ENCODE results near the gene SRSF5.
"Not testable (repeated sequence)": the region's sequence is repeated elsewhere in the genome, so short reads cannot be mapped to it uniquely, and the experiment has no call there.

The SRSF5 gene

DNA sequence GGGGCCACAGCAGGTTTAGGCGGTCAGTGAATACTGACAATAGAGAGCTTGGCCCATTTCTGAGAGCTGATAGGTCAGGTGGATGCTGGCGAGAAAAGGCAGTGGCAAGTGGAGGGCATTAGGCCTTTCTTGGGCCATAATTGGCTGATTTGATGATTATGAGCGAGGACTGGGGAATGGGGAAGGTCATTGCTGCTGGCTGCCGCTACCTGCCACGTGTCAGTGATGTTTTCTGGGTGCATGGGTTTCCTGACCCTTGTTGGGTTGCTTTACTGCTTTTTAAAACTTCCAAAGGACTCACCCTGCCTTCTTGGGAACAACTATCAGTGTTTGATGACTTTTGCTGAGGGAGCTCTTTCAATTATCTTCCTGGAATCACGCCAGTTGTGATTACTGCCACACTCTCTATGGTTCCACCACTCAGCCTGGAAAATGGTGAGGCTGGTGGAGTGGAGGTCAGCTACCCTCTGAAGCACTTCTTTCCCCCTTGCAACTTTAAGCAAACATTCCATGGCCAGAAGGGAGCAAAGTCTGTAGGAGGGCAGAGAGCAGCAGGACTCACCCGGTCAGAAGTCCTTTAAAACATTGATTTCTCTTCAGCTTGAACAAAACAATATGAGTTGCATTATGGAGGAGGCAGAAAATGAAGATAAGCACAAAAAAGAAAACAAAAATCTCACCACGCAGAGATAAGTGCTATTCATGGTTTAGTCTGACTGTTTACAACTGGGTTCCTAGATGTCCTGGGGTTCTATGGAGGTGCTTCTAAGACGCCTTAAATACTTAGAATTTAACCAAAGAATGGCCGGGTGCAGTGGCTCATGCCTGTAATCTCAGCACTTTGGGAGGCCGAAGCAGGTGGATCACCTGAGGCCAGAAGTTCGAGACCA lies 42.2 kb downstream of the SRSF5 start:
- DNase-seq (ENCODE audit: extremely low spot score) = no peak
- CTCF ChIA-PET = no interaction called here
- POLR2A ChIA-PET = interaction anchor here (0.9 kb wide), 1 partner anchor 42 kb away, joined by 5 read pairs; the partner anchor contains the start of gene SRSF5
- no peak for TF ChIP-seq LEF1 (IDR thresholded peaks at IDR 0.05; ENCODE audit: borderline replicate concordance)
- no peak for TF ChIP-seq BHLHE40 (IDR thresholded peaks at IDR 0.05; ENCODE audit: borderline replicate concordance)
- TF ChIP-seq FOXK2 (IDR thresholded peaks at IDR 0.05) = no peak
- no peak for TF ChIP-seq SP1 (IDR thresholded peaks at IDR 0.05)
- TF ChIP-seq SUZ12 (IDR thresholded peaks at IDR 0.05) = no peak
- no peak for TF ChIP-seq ZNF384 (IDR thresholded peaks at IDR 0.05)
- TF ChIP-seq, protein P1, sequence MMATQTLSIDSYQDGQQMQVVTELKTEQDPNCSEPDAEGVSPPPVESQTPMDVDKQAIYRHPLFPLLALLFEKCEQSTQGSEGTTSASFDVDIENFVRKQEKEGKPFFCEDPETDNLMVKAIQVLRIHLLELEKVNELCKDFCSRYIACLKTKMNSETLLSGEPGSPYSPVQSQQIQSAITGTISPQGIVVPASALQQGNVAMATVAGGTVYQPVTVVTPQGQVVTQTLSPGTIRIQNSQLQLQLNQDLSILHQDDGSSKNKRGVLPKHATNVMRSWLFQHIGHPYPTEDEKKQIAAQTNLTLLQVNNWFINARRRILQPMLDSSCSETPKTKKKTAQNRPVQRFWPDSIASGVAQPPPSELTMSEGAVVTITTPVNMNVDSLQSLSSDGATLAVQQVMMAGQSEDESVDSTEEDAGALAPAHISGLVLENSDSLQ (IDR thresholded peaks at IDR 0.05) = no peak
- TF ChIP-seq L3MBTL2 (conservative IDR thresholded peaks at IDR 0.05) = no peak
- no peak for TF ChIP-seq FOXM1 (IDR thresholded peaks at IDR 0.05; ENCODE audit: borderline replicate concordance)
- TF ChIP-seq HDGF (IDR thresholded peaks at IDR 0.05; ENCODE audit: borderline replicate concordance) = no peak
- TF ChIP-seq FOXA1 (IDR thresholded peaks at IDR 0.05) = no peak
- TF ChIP-seq CTBP1 (IDR thresholded peaks at IDR 0.05; ENCODE audit: borderline replicate concordance) = no peak

- TF ChIP-seq NFRKB (IDR thresholded peaks at IDR 0.05) (no peak), BHLHE40 (IDR thresholded peaks at IDR 0.05; ENCODE audit: borderline replicate concordance) (no peak), ZNF384 (IDR thresholded peaks at IDR 0.05) (no peak), ARNT (IDR thresholded peaks at IDR 0.05) (no peak), FOXA1 (IDR thresholded peaks at IDR 0.05) (no peak), ELF4 (IDR thresholded peaks at IDR 0.05) (no peak)
- TF ChIP-seq, protein P1 (IDR thresholded peaks at IDR 0.05) = no peak
- ChIA-PET POLR2A (no interaction called here), CTCF (interaction anchor here (0.6 to 0.8 kb wide), 2 partner anchors 60 to 216 kb away, joined by 3 read pairs; no protein-coding TSS in a partner anchor)
- DNase-seq (ENCODE audit: extremely low spot score) = no peak
Observed at GRCh38 chr14:69811227-69811867, 44.4 kb downstream of the SRSF5 start.

DNA sequence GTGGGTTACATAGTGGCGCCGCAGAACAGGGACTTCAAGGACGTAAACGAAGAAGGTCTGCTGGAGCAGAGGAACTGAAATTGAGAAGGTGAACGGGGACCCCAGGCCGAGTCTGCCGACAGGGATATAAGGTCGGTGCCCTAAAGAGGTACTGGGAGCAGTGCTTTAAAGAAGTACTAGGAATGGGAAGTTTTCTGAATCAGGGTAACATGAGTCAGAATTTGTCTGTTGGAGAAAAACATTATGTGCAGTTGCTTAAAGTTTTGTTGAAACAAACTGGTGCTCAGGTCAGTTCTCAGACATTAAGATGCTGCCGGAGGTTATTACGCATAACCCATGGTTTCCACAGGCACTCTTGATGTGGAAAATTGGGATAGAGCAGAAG lies 44.9 kb downstream of the SRSF5 start:
- ChIA-PET CTCF (no interaction called here), POLR2A (no interaction called here)
- no peak for TF ChIP-seq SP1 (IDR thresholded peaks at IDR 0.05)
- TF ChIP-seq FOXK2 (IDR thresholded peaks at IDR 0.05) = no peak
- no peak for TF ChIP-seq SUZ12 (IDR thresholded peaks at IDR 0.05)
- no peak for DNase-seq (ENCODE audit: extremely low spot score)

DNA sequence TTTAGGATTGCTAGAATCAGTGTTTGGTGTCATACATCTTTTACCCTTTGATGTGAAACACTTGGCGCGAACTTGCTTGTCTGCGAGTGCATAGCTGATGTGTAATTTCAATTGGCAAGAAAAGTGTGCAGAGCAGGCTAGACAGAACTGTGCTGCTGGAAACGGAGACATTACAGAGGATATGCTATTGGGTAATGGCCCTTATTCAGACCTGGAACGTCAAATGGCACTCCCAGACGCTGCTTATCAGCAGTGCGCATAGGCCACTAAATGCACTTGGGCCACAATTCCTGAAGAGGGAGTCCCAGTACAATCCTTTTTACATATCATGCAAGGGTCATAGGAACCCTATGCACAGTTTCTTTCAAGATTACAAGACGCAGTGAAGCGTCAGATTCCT lies 45.8 kb downstream of the SRSF5 start:
- POLR2A ChIA-PET = no interaction called here
- TF ChIP-seq LEF1 (IDR thresholded peaks at IDR 0.05; ENCODE audit: borderline replicate concordance) (no peak), BHLHE40 (IDR thresholded peaks at IDR 0.05; ENCODE audit: borderline replicate concordance) (no peak), SUZ12 (IDR thresholded peaks at IDR 0.05) (no peak), CTBP1 (IDR thresholded peaks at IDR 0.05; ENCODE audit: borderline replicate concordance) (no peak), NFRKB (IDR thresholded peaks at IDR 0.05) (no peak), HDGF (IDR thresholded peaks at IDR 0.05; ENCODE audit: borderline replicate concordance) (no peak), FOXA1 (IDR thresholded peaks at IDR 0.05) (no peak), FOXK2 (IDR thresholded peaks at IDR 0.05) (no peak), ZNF384 (IDR thresholded peaks at IDR 0.05) (no peak), ELF4 (IDR thresholded peaks at IDR 0.05) (no peak)
- TF ChIP-seq, protein P1 (IDR thresholded peaks at IDR 0.05) = no peak
- peak; percentile 42 for DNase-seq (ENCODE audit: extremely low spot score)
- CTCF ChIA-PET = interaction anchor here (0.7 to 1.3 kb wide), 3 partner anchors 232 to 267 kb away, joined by 3 to 8 read pairs (median 4); no protein-coding TSS in a partner anchor

- CTCF ChIA-PET = interaction anchor here (0.6 to 1.3 kb wide), 4 partner anchors 217 to 267 kb away, joined by 3 to 8 read pairs (median 4); no protein-coding TSS in a partner anchor
- POLR2A ChIA-PET = not testable (repeated sequence)
Observed at GRCh38 chr14:69813346-69813745, 46.4 kb downstream of the SRSF5 start.

GRCh38 chr14:69814397-69814796 lies 47.5 kb downstream of the SRSF5 start:
- CTCF ChIA-PET = interaction anchor here (1.1 kb wide), 1 partner anchor 200 kb away, joined by 3 read pairs; no protein-coding TSS in a partner anchor
- DNase-seq (ENCODE audit: extremely low spot score) = no peak
- POLR2A ChIA-PET = no interaction called here
- no peak for TF ChIP-seq ARNT (IDR thresholded peaks at IDR 0.05)
- no peak for TF ChIP-seq NFRKB (IDR thresholded peaks at IDR 0.05)
- TF ChIP-seq CTBP1 (IDR thresholded peaks at IDR 0.05; ENCODE audit: borderline replicate concordance) = no peak
- TF ChIP-seq LEF1 (IDR thresholded peaks at IDR 0.05; ENCODE audit: borderline replicate concordance) = no peak
- no peak for TF ChIP-seq L3MBTL2 (conservative IDR thresholded peaks at IDR 0.05)
- no peak for TF ChIP-seq FOXA1 (IDR thresholded peaks at IDR 0.05)
- TF ChIP-seq HDGF (IDR thresholded peaks at IDR 0.05; ENCODE audit: borderline replicate concordance) = no peak
- no peak for TF ChIP-seq TARDBP (IDR thresholded peaks at IDR 0.05)
- TF ChIP-seq, protein P1 (IDR thresholded peaks at IDR 0.05) = no peak
- TF ChIP-seq SP1 (IDR thresholded peaks at IDR 0.05) = no peak
- no peak for TF ChIP-seq BHLHE40 (IDR thresholded peaks at IDR 0.05; ENCODE audit: borderline replicate concordance)
- no peak for TF ChIP-seq SUZ12 (IDR thresholded peaks at IDR 0.05)
- TF ChIP-seq FOXM1 (IDR thresholded peaks at IDR 0.05; ENCODE audit: borderline replicate concordance) = no peak

More at GRCh38 chr14:69813346-69813745, 46.4 kb downstream of the SRSF5 start:
- not testable (repeated sequence) for DNase-seq (ENCODE audit: extremely low spot score)

Data from HEK293T (cell line).